Stomach (tissue), 4 donors: Measurements from ENCODE around the gene CLEC4G.

Experiments used
- CTCF ChIP-seq, 7 experiments: fragments of 450-650 bp in 4 of 7; fragments of 200-600 bp in 3 of 7; sonication (generic) in 3 of 7; IDR thresholded peaks; one replicate each; pipeline ENCODE4 v1.5.1; 2016 to 2019; ENCODE audit warnings: antibody characterized with exemption in 7 of 7, control low read depth in 2 of 7, mild to moderate bottlenecking in 1 of 7
- POLR2A ChIP-seq, 4 donors: fragments of 450-650 bp; IDR thresholded peaks; one replicate each; pipeline ENCODE4 v1.6.1; 2016; ENCODE audit warnings: antibody characterized with exemption in 4 of 4, control low read depth in 2 of 4, mild to moderate bottlenecking in 1 of 4, moderate library complexity in 1 of 4

DNA sequence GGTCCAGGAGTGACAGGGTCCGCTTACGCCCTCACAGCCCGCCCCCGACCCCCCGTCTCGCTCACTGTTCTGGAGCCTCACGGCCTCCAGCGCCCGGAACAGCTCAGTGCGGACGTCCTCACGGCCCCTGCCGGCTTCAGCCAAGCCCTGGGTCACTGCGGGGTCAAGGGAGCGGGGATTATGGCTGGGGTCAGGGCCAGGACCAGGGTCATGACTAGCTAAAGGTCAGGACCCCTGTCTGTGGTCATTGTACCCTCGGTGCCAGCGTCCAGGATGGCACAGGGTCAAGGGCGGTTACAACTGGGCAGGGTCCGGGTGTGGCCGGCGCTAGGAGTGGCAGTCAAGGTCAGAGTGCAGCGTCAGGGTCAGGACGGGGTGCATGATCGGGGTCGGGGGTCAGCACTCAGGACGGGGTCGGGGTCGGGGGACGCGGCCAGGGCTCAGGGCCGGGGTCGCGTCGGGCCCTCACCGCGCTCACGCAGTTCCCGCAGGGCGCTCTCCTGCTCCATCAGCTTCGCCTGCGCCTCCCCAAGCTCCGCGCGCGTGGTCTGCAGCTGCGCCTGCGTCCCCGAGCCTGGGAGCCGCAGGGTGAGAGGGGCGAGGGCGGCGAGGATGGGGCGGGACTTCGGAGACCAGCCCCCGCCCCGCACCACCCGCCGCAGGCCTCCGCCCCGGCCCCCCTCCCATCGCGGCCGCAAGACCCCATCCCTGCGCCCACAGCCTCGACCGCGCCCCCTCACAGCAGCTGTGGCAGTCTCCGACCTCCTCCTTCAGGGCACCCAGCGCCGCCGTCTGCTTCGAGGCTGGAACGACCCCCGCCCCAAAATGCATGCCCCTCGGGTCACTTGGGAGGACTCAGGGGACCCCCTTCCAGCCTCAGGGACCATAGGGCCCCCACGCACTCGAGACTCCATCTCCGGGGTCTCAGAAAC lies 1.4 kb downstream of the CLEC4G start:
- no peak for TF ChIP-seq POLR2A (IDR thresholded peaks at IDR 0.05)
- no peak for TF ChIP-seq CTCF (IDR thresholded peaks at IDR 0.05)
